Chondrocyte (in vitro differentiated cells): Measurements from ENCODE around the gene TMEM132D. TPM values are rescaled to one million over a fixed set of nuclear protein-coding genes. Genes with fewer than 3 reads are reported as not detected.

ENCODE experiments used
- DNase-seq: peaks from one replicate; pipeline ENCODE4 v3.0.0; 2021; ENCODE audit warnings: mixed read lengths, low spot score
- H3K27ac Mint-ChIP-seq: one replicate; pipeline ENCODE4 v1.8.0; 2021; ENCODE audit warnings: mild to moderate bottlenecking, moderate library complexity, mixed read lengths; ENCODE audit not compliant: unreplicated experiment
- H3K27me3 Mint-ChIP-seq: 2 replicates; pipeline ENCODE4 v1.8.0; 2021; ENCODE audit warnings: low read depth, mixed read lengths
- H3K36me3 Mint-ChIP-seq: 2 replicates; pipeline ENCODE4 v1.8.0; 2021; ENCODE audit warnings: low read depth, mixed read lengths
- H3K4me1 Mint-ChIP-seq: 2 replicates; pipeline ENCODE4 v1.8.0; 2021; ENCODE audit warnings: low read depth, mild to moderate bottlenecking, mixed read lengths
- H3K4me3 Mint-ChIP-seq: one replicate; pipeline ENCODE4 v1.8.0; 2021; ENCODE audit warnings: mild to moderate bottlenecking, moderate library complexity, mixed read lengths; ENCODE audit not compliant: unreplicated experiment
- H3K9me3 Mint-ChIP-seq: 2 replicates; pipeline ENCODE4 v1.8.0; 2021; ENCODE audit warnings: low read depth, mixed read lengths
- CTCF ChIP-seq: fragments of 200-600 bp; sonication (generic); IDR thresholded peaks from 2 replicates; pipeline ENCODE4 v1.5.0; 2021; ENCODE audit warnings: antibody characterized with exemption, mild to moderate bottlenecking, moderate library complexity
- total RNA-seq: library from RNA; stranded (reverse); gene quantifications from 3 replicates; pipeline ENCODE4 v1.2.1, GENCODE V29; 2021

Gene TMEM132D
- total RNA-seq, 1 donor from 2014 or later, result 3.1 TPM

- H3K27me3 Mint-ChIP-seq, result no peaks in the 10 kb centered on the region
- H3K4me1 Mint-ChIP-seq, result peaks cover 7% of the 10 kb centered on the region
- no peak for DNase-seq
- no peak overlapping the region for H3K27ac Mint-ChIP-seq
- H3K36me3 Mint-ChIP-seq, result no peaks in the 10 kb centered on the region
- no peak for TF ChIP-seq CTCF
- no peak overlapping the region for H3K4me3 Mint-ChIP-seq
- H3K9me3 Mint-ChIP-seq, result peaks cover 14% of the 10 kb centered on the region
Observed at GRCh38 chr12:129592449-129592848, 311.4 kb downstream of the TMEM132D start.

DNA sequence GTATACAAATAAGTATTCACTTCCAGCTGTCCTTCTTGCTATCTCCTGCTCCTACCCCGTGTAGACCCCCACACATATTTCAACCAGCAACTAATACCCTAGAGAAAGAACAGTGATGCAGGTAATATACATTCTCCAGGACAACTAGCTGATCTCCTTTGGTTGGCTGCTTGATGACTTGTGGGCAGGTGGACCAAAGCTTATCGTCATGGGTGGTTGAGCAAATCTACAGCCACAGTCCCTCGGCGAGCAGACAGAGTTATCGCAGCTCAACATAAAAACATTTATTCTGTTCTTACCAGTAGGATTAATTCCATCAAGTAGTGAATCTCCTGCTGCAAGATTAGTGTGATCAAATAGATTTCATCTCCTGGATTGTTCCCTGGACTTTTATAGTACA is 314.3 kb downstream of the TMEM132D start:
- no peak for TF ChIP-seq CTCF
- H3K9me3 Mint-ChIP-seq, result peaks cover 17% of the 10 kb centered on the region
- no peaks in the 10 kb centered on the region for H3K36me3 Mint-ChIP-seq
- no peaks in the 10 kb centered on the region for H3K4me1 Mint-ChIP-seq
- DNase-seq, result no peak
- H3K27ac Mint-ChIP-seq, result no peak overlapping the region
- no peak overlapping the region for H3K4me3 Mint-ChIP-seq
- no peaks in the 10 kb centered on the region for H3K27me3 Mint-ChIP-seq

DNA sequence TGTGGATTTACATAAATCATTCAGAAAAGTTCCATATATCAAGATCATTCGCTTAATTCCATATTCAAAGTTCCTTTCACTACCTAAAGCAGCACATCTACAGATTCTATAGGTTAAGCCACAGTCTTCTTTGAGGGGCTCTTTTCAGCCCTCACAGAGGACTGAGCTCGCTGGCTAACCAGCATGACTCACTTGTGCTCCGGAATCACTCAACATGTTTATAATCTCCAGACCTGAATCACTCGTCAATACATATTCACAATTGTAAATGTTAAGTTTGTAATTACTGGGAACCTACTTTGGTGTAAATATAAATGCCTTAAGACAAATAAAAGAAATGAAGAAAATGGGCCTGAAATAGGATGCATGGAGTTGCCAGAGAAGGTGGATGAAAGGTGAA is 315.7 kb downstream of the TMEM132D start:
- H3K27ac Mint-ChIP-seq, result no peak overlapping the region
- H3K27me3 Mint-ChIP-seq, result no peaks in the 10 kb centered on the region
- H3K4me3 Mint-ChIP-seq, result no peak overlapping the region
- H3K4me1 Mint-ChIP-seq, result no peaks in the 10 kb centered on the region
- peaks cover 17% of the 10 kb centered on the region for H3K9me3 Mint-ChIP-seq
- no peaks in the 10 kb centered on the region for H3K36me3 Mint-ChIP-seq
- no peak for DNase-seq
- no peak for TF ChIP-seq CTCF

DNA sequence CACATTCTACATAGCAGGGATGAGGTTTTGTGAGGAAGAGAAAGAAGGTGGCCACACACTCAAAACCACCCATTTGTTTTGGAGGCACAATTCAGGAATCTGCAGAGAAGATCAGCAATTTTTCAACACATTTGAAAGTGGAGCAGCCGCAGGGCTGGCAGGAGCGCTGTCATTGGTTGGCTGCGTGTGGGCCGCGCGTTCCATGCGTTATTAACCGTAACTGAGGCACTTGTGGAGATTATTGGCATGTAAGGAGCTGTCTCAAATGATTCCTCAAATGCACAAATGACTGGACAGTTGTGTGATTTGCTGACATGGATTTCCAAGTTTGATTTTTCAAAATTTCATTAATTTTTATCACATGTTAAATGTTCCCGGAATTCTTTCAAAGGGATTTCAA is 318.5 kb downstream of the TMEM132D start:
- Mint-ChIP-seq H3K27ac (no peak overlapping the region), H3K4me3 (no peak overlapping the region), H3K4me1 (no peaks in the 10 kb centered on the region), H3K36me3 (no peaks in the 10 kb centered on the region), H3K27me3 (no peaks in the 10 kb centered on the region), H3K9me3 (peaks cover 17% of the 10 kb centered on the region)
- DNase-seq, result no peak
- no peak for TF ChIP-seq CTCF

DNA sequence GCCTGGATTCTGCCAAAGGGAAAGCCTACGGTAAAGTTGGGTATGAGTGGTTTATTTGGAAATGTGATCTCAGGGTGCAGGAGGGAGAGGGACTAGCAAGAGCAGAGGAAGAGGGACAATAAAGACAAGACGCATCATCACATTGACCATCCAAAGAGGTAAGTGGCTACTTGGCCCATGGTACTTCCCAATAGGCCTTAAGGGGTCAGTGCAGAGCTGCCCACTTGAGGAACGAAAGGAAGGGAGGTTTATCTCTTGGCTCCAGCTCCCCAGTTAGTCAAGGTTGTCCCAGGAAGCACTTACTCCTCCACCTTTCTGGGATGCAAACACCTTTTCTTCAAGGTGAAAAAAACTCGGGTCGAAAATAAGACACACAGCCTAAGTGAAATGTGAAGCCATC is 323.9 kb downstream of the TMEM132D start:
- Mint-ChIP-seq H3K4me3 (no peak overlapping the region), H3K4me1 (no peaks in the 10 kb centered on the region), H3K9me3 (no peaks in the 10 kb centered on the region), H3K27me3 (no peaks in the 10 kb centered on the region), H3K27ac (no peak overlapping the region), H3K36me3 (no peaks in the 10 kb centered on the region)
- no peak for DNase-seq
- no peak for TF ChIP-seq CTCF
